GM12892 (cell line): ENCODE measurements around the gene RDH12.

ENCODE experiments used
- POLR2A ChIP-seq: IDR thresholded peaks from 2 replicates; pipeline ENCODE4 v1.6.1; 2011; ENCODE audit warnings: low read depth, low read length, control low read depth
- POLR2AphosphoS5 ChIP-seq: IDR thresholded peaks from 2 replicates; pipeline ENCODE4 v1.6.1; 2011; ENCODE audit warnings: low read depth, low read length, control low read depth

- no peak for TF ChIP-seq POLR2AphosphoS5
- no peak for TF ChIP-seq POLR2A
Measured at GRCh38 chr14:67674139-67674479, 27.6 kb upstream of the RDH12 start.
